Measurements from ENCODE around the gene CCDC71L.

The CCDC71L gene

DNA sequence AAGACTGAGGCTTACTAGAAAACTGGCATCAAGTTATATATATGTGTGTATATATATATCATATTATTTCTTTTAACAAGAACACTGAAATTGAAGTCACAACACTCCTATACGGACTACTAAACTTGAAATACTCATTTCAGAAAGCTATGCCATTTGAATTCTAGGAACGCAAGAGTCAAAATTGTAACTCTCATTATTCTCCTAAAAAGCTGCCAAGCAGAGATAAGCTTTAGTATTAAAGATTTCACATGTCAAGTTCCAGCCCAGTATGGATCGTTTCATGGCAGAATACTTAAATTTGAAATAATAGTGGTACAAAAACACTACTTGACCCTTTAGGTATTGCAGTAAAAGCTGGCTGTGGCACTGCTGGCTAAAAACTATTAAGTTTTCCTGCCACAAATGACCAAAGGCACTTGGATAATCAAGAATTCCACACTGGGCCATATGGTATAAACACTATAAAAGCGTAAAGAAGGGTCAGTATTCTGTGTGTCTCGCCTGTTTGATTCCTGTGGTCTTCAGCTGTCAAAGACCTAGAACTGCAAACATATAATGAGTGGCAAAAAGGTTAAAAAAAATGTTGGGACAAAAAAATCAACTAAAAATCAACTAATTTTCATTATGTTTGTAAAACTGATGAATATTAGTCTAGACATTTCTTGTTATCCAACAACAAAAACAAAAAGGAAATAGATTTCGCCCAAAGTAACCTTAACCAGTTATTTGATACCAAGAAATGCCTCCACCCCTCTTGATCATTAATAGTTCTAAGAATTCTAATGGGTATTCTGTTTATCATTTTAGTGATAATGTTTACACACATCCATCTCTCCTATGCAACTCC, 2.4 kb downstream of the CCDC71L start:
- DNase-seq: no peak

DNA sequence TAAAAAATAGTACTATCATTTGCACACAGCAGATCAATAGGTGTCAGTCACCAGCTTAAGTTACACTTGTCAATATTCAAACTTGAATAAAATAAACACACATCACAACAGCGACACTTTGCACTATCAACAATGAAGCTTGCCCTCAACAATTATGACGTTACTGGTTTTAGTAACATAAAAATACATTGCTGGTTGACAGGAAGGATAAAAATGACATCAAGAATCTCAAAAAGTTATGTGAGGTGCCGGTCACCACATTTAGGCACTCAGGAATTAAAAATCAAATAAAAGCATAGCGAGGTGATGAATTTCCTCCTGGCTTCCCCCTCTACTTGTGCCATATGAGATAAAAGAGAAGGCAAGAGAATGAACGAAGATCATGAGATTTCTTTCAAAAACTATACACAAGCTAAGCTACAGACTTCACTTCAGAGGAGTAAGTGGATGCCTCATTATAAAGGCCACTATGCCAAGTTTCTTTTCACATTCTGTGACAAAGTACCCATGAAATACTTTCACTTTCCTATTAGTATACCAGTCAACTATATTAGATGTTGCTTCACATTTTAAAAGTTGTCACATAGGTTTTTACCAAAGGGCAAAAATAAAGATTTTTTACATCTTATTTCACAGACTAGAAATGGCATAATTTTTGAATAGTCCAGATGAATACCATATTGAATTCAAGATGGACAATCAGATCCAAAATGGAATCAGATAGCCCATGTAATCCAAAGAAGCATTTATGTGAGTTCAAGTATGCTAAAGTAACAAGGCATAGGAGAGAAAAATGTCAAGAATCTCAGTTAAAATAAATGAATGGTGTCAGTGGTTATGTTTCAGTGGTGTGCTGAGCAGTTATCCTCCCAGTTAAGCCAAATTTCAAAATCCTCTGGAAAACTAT, 3.6 kb downstream of the CCDC71L start:
- no peak for DNase-seq

GRCh38 chr7:106655703-106656498, 5.1 kb downstream of the CCDC71L start:
- no peak for DNase-seq

- DNase-seq: no peak
Measured at GRCh38 chr7:106653488-106653887, 7.5 kb downstream of the CCDC71L start.

- DNase-seq: no peak
Measured at GRCh38 chr7:106652909-106653308, 8.0 kb downstream of the CCDC71L start.

DNA sequence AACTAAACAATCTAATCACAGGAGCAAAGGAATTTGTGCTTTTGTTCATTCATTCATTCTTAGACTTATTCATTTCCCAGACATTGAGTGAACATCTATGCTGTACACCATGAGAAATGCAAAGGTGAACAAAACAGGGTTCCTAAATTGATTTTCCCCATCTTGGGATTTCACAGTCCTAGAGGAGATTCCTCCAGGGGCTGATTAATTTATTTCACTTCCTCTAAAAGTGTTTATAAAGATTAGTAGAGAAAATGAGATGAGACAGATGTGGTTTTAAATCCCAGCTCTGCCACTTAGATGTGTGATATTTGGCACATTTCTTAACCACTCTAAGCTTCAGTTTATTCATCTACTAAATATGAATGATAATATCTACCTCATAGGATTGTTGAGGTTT, 8.9 kb downstream of the CCDC71L start:
- no peak for DNase-seq

- DNase-seq: no peak
Measured at GRCh38 chr7:106646256-106646655, 14.7 kb downstream of the CCDC71L start.

GRCh38 chr7:106644999-106645398, 16.0 kb downstream of the CCDC71L start:
- DNase-seq: no peak

DNA sequence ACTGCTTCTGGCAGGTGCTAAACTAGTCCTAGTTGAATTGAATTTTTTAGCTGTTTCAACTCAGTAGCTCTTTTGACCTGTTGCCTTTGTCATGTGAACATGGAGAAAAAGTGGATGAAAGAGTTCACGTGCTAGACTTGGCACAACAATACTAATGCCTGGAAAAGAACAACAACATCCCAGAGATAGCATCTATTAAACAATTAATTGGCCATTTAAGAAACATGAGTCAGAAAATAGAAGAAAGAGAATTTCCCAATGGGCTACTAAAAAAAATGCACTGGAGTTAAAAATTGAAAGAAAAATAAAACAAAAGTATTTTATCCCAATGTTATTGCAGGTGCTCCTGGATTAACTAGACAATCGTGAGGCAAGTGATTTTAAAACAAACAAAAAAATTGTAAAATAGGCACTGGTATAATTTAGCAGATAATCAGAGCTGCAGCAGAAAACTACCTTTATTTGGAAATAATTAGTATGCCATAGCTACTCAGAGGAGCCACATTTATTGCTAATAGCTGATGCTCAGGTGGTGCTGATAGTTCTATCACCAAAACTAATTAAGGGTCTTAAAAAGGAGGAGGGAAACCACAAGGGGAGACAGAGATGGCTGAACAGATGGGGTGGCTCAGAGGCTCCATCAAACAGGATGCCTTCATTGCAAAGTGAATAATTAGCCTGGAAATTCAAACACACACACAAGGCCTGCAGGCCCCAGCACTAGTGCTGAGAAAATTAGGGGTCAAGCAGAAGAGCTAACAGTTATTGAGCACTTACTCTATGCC, 17.6 kb downstream of the CCDC71L start:
- no peak for DNase-seq

DNA sequence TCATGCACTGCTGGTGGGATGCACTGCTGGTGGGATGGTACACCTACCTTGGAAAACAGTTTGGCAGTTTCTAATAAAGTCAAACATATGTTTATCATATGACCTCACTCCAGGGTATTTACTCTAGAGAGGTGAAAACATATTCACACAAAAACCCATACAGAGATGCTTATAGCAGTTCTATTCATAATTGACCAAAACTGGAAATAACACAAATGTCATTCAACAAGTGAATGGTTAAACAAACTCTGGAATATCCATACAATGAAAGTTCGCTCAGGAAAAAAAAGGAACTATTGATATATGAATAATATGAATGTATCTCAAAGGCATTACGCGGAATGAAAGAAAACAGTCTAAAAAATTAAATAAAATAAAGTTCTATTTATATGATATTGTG, 19.5 kb downstream of the CCDC71L start:
- DNase-seq: no peak

DNA sequence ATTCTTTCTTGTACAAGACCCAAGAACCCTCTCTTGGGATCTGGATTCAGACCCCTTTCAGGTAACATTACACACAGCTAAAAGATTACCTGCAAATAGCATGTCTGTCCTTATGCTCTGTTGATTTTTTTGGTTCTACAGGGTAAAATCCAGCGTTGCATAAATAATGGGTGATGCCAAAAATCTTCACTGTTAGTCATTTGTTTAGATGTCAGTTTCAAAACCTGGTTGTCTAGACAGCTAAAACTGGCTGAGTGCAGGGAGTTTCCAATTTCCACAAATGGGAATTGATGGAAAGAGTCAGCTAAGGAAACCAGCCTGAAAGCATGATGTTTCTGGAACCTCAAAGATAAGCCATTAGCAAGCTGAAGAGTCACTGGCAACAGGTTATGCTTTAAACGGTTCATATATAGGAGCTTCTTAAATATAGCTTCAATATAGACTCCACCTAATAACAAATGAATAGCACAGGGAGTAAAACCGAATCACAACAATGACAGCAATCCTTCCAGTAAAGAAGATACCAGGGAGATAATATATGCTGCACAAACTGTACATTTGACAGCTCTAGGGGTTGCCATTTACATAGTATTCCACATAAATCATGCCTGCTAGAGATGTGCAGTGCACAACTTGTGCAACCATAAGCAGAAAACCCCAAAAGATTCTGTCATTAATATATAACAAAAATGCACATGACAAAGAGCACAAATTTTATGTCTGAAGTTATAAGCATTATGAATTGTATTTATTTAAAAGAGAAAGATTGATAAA, 20.4 kb downstream of the CCDC71L start:
- DNase-seq: no peak

DNA sequence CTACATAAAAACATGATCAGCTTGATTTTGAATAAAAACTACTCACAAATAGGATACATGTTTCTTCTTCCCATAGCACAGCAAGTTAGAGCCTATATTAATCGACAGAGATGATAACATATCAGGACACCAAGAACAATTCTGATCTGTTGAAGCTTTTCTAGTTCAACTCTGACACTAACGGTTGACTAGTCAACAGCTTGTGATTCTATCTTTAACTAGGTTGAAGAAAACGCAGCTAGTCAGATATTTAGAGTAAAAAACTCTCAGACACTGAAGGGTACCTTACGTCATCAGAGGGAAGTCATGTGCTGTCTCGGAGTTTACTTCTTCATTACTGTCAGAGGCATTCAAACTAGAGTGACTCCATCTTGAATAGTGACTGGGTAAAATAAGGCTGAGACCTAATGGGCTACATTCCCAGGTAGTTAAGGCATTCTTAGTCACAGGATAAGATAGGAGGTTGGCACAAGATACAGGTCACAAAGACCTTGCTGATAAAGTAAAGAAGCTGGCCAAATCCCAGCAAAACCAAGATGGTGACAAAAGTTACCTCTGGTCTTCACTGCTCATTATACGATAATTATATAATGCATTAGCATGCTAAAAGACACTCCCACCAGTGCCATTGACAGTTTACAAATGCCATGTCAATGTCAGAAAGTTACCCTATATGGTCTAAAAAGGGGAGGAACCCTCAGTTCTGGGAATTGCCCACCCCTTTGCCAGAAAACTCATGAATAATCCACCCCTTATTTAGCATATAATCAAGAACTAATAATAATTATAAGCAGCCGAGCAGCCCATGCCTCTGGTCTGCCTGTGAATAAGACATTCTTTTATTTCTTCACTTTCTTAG, 21.3 kb downstream of the CCDC71L start:
- DNase-seq: no peak

DNA sequence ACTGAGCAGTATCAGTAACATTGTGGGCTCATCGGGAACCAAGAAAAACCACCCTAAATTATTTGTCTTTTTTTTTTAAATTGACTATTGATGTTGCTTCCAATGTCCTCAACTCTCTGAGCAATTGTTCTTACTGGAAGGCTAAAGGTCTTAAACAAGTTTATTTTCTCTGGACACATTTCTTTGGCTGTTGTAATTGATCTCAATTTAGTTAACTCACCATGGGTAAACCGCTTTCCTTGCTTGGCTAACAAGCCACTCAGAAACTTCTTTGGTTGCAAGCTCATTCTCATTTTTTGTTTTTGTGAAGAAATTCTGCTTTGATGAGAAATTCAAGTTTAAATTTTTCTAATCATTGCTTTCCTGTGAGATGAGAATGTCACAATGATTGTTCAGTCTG, 25.5 kb downstream of the CCDC71L start:
- no peak for DNase-seq

GRCh38 chr7:106634958-106635357, 26.0 kb downstream of the CCDC71L start:
- no peak for DNase-seq

- no peak for DNase-seq
Measured at GRCh38 chr7:106630648-106631047, 30.3 kb downstream of the CCDC71L start.

- no peak for DNase-seq
Measured at GRCh38 chr7:106629516-106629915, 31.4 kb downstream of the CCDC71L start.

GRCh38 chr7:106626376-106627164, 34.4 kb downstream of the CCDC71L start:
- no peak for DNase-seq

DNA sequence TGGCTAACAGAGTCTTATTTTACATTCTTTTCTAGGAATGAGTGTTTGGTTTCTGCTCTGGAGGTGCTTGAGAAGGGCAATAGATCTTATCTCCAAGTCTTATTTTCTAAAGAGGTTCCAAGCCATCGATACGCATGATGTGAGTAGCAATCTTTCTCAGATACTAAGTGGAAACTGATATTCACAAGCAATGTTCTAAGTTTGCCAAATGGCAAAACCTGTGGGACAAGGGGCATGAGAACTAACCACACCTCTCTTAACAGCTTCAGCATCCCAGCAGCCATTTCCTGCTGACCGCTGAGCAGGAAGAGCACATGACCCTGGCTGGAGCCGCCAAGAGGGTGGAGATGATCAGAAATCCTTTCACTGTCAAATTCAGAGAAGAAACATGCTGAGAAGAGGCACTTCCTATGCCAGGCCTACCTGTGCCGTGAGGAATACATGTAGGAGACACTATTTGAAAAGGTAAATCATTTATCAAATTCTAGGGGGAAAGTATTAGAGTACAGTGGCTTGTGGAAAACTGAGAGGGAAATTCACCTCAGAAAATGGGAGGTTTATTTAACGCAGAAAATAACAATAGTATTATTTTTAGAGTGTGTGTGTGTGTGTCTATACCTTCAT, 35.2 kb downstream of the CCDC71L start:
- no peak for DNase-seq

DNA sequence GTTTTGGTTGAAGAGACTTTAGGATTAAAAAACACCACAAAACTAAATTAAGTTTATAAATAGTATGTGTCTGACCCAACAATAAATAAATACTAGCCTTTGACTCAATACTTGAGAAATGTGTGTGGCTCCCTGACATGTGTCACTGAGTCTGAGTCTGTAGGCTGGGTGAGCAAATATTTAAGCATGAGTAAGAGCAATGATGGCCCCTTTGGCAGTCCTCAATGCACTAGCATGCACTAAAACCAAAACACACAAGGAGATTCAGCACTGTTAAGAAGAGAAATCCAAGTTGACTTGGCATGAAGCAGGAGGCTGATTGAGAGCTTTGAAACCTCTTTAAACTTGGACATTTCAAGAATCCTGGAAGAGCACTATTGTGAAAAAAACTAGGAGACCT, 37.1 kb downstream of the CCDC71L start:
- DNase-seq: no peak

Data from stimulated activated CD4-positive, alpha-beta T cell treated with anti-CD3 and anti-CD28 coated beads, Interleukin-15, amount 100 ng/mL, for 24 hours (primary cell).